22Rv1 (cell line): ENCODE results near the gene AMY1C.
"Not testable (repeated sequence)": the region's sequence is repeated elsewhere in the genome, so short reads cannot be mapped to it uniquely, and the experiment has no call there.

ENCODE experiments used
- CTCF ChIP-seq: fragments of 450-650 bp; IDR thresholded peaks from 2 replicates; pipeline ENCODE4 v1.5.1; 2017; ENCODE audit warnings: mild to moderate bottlenecking
- ZFX ChIP-seq: fragments of 450-650 bp; IDR thresholded peaks from 2 replicates; pipeline ENCODE4 v1.6.1; 2017; ENCODE audit warnings: antibody characterized with exemption, borderline replicate concordance

- not testable (repeated sequence) for TF ChIP-seq CTCF, ZFX
Observed at GRCh38 chr1:103738031-103738430, 11.7 kb upstream of the AMY1C start.
